H4 (cell line): ENCODE data around the gene CACNB2. TPM values are rescaled to one million over a fixed set of nuclear protein-coding genes. Genes with fewer than 3 reads are reported as not detected.

Experiments
- DNase-seq: peaks from one replicate; pipeline ENCODE4 v3.0.0-alpha.2; 2015; ENCODE audit warnings: low spot score
- total RNA-seq: library from RNA; depleted of rRNA; stranded (reverse); fragments of >200 nt; shearing (Covaris generic); gene quantifications from 2 replicates; pipeline ENCODE4 v1.2.3, GENCODE V29; 2014

The CACNB2 gene
- total RNA-seq, 1 experiment from 2014 or later: 1.2 TPM

DNA sequence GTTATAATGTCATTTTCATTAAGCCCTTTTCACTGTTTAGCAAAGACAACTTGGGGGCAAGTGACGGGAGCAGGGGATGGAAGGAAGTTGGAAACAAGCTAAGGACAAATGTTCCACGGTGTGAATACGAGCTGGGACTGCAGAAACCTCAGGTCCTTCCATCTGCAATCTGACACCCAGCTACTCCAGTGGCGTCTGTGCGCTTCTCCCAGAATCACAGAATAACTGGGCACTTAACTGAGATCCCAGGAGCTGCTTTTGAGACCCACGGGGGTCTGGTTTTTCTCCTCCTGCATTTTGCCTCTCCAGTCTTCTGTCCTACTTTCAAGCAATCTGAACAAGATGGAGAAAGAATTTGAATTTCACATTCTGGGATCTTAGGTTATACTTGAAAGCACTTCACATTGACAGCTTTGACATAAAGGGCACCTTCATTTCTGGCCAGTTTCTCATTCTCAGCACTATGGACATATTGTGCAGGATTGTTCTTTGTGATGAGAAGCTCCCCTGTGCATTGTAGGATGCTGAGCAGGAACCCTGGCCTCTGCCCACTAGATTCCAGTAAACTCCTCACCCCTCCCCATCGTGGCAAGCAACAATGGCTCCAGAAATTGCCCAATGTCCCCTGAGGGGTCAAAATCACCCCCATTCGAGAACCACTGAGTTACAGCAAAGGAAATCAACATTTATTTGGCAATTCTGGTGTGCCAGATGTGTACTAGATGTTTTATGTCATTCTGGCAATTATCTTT lies 194.1 kb downstream of the CACNB2 start:
- DNase-seq: no peak

DNA sequence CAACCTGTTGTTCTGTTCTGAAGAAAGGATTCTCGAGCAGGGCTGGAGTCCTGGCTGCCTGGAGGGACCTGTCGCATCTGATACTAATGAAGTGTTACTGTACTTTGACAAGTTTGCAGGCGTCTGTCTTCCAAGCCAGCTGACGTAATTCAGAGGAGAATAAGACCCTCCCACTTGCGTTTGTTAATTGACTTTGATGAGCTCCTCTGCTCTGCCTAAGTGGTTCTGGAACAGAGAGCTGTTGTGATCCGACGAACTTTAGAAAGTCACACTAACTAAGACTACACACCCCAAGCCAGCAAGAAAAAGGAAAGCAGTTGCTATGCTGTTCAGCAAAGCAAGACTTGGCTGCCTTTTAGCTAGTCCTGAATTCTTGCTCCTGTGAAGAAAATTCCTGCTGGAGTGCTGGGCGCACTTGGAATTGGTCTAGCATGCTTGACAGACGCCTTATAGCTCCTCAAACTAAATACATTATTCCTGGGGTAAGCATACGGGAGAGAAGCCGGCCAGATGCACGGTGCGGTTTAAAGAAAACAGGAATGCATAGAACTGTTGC lies 200.3 kb downstream of the CACNB2 start:
- DNase-seq: no peak

DNA sequence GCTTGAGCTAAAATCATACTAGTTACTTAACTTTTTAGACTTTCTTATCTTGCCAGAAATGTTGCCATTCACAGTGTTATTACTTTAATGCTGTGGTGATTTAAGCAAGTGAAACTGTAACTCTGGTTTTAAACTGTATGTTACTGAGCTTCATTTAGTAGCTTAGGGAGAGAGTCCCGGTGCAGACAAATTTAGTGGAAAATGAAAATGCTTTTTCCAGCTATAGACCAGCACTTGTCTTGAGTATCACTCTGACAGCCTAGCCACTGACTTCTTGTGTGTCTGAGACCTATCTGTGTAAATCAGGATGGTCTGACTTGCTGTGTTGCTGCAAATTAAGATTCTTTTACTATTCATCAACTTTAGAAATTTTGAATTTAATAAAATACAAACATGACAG lies 200.8 kb downstream of the CACNB2 start:
- DNase-seq: no peak

GRCh38 chr10:18343573-18343972 lies 203.3 kb downstream of the CACNB2 start:
- DNase-seq: no peak

- DNase-seq: no peak
Observed at GRCh38 chr10:18345308-18345707, 205.1 kb downstream of the CACNB2 start.

- DNase-seq: no peak
Observed at GRCh38 chr10:18350340-18350739, 210.1 kb downstream of the CACNB2 start.

- DNase-seq: no peak
Observed at GRCh38 chr10:18351421-18351820, 211.2 kb downstream of the CACNB2 start.

DNA sequence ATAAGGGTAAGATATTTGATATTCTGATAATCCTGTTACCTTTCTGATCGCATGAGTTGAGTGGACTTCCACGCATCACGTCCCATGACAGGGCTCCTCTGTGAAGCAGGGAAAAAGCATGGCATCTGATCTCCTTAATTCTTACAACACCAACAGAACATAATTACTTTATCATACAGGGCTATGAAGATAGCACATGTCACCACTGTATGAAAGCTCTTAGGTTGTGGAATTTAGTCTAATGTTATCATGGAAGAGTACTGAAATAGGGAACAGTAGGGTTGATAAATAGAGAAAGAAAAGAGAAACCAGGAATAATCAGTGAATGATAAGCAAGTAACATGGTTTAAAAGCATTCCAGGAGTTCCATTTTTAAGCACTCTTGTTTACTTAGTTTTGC lies 212.0 kb downstream of the CACNB2 start:
- no peak for DNase-seq

DNA sequence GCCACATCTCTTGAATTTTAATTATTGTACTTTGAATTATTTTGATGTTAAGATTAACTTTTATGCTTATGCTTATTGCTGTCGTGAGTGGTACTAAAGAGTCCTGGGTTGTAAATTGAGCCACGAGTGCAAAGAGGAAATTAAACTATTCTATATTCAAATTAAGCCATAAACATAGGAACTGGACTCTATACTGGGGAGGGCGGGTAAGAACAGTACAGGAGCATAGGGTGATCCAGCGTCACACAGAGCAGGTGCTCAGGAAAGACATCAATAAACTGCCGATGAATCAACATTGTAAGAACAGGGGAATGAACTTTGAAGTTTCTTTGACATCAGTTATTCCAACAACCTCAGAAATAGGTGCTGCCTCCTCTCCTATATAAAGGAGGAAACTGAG lies 219.6 kb downstream of the CACNB2 start:
- DNase-seq: no peak

DNA sequence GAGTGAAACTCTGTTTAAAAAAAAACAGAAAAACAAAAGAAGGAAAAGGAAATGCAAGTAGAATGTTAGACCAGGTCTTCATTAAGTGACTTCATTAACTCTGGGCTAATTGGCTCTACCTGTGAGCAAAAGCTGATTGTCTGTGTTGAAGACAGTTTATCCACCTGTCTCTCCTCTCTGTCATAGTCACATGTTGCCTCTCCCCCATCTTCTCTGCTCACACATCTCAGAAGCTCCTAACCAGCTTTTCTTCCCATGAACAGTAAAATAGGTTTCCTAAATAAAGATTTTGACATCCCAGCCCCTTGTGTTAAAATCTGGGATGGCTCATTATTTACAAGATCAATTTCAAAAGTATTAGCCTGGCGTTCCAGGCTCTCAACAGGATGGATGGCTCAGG lies 222.7 kb downstream of the CACNB2 start:
- DNase-seq: no peak

DNA sequence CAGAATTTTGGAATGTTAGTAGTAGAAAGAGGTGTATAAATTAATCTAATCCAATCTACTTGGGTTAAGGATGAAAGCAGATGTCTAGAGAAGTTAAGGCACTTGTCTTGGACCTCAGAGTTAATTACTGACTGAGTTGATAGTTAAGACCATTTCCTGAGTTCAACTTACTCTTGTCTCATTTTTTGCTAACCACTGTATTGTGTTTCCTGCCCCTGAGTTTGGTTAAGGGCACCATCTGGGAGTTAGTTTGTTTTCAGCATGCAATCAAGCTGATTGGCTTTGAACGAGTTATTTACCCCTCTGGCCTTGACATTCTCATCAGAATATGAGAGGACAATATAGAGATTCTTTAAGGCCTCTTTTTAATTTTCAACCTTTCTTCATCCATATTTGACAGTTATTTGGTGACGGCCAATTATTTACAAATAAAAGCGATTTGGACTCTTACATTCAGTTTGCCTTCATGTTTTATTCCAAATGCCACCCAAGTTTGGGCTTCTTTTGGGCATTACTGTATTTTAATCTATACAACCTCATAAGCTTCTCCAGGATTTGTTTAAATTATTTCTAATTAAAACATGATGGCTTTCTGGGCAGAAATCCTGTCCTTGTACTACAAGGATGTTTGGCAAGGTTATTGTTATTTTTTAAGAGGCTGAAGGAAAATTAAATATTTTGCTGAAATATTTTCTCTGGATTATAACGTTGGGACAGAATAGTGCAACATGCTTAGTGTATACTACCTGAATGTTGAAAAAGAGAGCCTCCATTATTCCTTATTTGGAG lies 225.0 kb downstream of the CACNB2 start:
- DNase-seq: no peak

DNA sequence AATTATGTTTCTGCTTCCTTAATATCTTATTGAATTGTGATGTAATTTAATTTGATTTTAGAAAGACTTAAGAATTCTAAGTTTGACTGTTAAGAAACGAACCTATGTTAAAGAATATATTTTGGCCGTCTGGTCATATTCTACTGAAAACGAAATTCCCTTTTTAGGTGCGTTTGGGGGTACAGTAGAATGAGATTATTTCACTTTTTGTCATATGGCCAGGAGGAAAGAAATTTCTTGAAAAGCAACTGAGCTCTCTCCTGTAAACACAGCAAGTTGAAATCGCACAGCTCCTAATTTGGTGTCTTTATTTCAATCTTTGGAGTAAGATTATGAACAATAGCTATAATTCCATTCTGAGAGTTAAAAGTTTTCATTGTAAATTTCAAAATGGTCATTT lies 227.6 kb downstream of the CACNB2 start:
- no peak for DNase-seq

DNA sequence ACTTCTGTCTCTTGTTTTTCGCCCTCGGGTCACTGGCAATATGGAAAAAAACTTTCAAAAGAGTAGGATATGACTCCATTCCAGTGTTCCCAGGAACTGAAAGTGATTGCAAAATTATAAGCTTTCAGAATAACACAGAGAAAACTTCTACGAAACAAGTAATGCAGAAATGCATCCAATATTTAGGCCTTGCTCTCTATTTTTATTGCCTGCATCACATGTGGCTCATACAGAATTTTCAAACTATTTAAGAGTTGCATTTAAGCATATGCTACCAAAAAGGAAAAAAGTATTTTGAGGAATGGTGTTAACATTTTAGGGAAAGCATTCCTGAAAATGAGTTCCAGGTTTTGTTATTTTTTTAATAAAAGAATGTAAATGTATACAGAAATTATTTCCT lies 228.0 kb downstream of the CACNB2 start:
- no peak for DNase-seq

GRCh38 chr10:18368682-18369081 lies 228.5 kb downstream of the CACNB2 start:
- DNase-seq: no peak

GRCh38 chr10:18369859-18370473 lies 229.7 kb downstream of the CACNB2 start:
- DNase-seq: no peak

DNA sequence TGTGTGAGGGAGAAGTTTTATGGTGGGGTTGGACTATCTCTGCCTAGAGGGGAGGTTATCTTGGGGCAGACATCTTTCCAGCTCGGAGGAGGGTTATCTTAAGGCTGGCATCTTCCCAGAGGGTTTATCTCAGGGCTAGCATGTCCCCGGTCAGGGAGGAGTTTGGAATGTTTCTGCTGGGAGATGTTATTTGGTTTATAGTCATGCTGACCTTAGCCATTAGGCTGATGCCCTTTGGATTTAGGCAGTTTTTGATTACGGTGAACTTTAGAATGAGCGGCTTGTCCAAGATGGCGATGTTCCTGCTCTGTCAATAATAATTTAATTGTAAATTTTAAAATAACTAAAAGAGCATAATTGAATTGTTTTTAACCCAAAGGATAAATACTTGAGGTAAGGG lies 236.4 kb downstream of the CACNB2 start:
- DNase-seq: no peak

DNA sequence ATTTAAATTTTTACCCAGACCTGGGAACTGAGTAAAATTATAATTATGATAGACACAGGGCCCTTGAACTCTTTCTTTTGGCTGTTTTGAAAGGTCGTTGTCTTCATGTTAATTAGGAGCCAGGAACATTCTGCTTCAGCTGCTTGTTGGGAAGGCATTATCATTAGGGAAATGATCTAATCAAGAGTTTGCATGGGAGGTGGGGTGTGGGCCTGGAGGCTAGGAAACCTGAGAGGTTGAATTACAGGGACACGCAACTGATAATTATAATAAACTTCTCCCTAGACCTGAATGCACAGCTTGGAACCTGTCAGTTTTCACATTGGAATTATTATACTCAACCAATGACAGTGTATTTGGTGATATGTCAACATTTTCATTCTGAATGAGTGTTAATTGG lies 237.7 kb downstream of the CACNB2 start:
- no peak for DNase-seq

DNA sequence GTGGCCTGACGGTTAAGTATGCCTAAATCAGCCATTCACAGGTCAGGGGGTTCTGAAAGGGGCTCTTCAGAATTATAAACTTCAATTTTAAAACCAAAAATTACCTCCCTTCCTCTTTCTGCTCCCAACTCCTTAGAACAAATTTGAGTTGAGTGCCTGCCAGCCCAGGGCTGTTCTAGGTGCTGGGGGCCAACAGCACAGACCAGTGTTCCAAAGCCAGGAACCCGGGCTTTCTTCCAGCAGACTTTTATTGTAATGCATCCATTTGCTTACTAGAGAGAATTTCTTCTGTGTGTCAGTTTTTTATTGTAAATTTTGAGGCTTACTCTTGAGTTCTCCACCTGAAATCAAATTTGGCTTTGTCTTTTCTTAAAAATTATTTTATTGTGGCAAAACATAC lies 238.5 kb downstream of the CACNB2 start:
- DNase-seq: no peak

GRCh38 chr10:18381679-18382078 lies 241.5 kb downstream of the CACNB2 start:
- DNase-seq: no peak

- no peak for DNase-seq
Observed at GRCh38 chr10:18397906-18398305, 257.7 kb downstream of the CACNB2 start.

DNA sequence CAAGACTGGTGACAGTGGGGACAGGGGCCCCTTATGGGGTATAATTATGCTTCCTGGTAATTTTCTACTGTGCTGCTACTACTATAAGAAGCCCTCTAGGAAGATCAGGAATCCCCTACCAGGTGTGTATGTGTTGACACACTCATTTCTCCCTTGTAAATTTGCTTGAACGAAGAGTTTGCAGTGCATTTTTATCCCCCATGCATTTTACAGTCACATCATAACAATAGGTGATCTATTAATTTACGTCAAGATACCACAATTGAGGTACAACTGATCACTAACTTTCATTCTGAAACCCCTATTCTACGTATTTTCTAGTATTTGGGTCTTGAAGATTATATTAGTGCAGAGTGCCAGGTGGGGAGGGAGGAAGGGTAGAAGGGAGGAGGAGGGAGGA lies 258.9 kb downstream of the CACNB2 start:
- DNase-seq: no peak

DNA sequence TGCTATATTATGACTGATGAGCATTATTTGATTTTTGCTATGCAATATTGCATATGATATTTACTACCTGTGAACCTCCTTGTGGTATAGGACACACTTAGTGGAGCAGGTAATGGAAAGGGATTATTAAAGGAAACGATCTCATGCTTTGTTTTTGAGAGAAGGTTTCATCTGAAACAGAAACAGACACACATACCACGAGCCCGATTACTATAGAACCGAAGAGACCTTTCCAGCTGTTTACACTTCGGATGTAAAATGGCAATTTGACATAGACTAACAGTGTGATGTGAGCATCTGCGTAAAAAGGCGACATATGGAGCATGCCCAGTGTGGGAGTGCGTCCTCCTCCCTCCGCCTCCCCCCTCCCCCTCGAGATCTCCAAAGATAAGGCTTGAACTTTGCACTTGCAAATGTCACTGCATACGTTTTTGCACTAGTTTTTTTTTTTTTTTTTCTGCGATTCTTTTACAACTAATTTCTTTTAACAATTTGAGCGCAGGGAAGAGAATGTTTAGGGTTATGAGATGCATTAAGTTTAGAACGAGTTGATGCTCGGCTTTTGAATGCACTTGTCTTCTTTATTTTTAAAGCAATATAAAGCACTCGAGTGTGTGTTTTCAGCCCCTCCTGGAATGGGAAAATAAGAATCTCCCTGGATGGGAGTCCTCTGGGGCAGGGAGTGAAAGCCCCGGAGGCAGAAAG lies 260.1 kb downstream of the CACNB2 start:
- no peak for DNase-seq
